ENCODE data around the gene MX2.

The MX2 gene

GRCh38 chr21:41360072-41360821 lies 1.6 kb upstream of the MX2 start (continued):
- TF ChIP-seq, protein P1, sequence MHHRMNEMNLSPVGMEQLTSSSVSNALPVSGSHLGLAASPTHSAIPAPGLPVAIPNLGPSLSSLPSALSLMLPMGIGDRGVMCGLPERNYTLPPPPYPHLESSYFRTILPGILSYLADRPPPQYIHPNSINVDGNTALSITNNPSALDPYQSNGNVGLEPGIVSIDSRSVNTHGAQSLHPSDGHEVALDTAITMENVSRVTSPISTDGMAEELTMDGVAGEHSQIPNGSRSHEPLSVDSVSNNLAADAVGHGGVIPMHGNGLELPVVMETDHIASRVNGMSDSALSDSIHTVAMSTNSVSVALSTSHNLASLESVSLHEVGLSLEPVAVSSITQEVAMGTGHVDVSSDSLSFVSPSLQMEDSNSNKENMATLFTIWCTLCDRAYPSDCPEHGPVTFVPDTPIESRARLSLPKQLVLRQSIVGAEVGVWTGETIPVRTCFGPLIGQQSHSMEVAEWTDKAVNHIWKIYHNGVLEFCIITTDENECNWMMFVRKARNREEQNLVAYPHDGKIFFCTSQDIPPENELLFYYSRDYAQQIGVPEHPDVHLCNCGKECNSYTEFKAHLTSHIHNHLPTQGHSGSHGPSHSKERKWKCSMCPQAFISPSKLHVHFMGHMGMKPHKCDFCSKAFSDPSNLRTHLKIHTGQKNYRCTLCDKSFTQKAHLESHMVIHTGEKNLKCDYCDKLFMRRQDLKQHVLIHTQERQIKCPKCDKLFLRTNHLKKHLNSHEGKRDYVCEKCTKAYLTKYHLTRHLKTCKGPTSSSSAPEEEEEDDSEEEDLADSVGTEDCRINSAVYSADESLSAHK (tag by site-specific recombination; IDR thresholded peaks at IDR 0.05), result no peak
- no peak for TF ChIP-seq ZNF600 (tag by site-specific recombination; IDR thresholded peaks at IDR 0.05)

DNA sequence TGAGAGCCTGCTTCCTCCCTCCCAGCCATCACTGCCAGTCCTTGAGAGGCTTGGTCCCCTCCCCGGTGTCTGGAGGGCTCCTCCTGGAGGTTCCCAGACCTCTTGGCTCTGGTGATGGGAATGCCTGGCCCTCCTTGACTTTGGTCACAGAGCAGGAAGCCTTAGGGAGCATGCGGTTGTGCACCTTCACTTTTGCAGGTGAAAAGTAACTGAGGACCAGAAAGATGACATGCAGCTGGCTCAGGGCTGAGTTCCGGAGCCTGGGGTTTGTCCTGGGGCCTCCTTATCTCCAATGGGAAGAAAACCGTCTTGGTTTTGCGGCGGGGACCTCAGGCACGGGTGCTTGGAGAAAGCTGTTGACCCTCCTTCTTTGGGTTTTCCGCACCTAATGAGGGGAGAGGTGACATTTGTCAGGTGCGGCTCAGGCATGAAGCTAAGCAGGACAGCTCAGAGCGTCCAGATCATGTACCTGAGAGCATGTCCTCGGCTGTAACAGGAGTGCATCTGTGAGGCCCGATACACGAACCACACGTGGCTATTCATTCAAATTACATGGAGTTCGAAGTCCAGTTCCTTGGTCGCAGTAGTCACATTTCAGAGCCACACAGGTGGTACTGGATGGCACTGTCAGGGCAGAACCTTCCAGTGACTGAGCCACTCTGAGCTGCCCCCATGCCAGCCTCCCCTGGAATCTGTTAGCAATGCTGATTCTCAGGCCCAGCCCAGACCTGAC lies 608 bp upstream of the MX2 start:
- ChIA-PET CTCF (interaction anchor here (0.5 to 0.6 kb wide), 3 partner anchors 15 to 88 kb away, joined by 3 to 4 read pairs (median 3); no protein-coding TSS in a partner anchor), POLR2A (no interaction called here)
- H3K4me3 ChIP-seq (ENCODE audit: low read depth, low read length), result no peak overlapping the region
- no peaks in the 10 kb centered on the region for H3K36me3 ChIP-seq (ENCODE audit: control insufficient read depth in 2 of 2, insufficient read depth in 1 of 2, low read length in 2 of 2)
- H3K4me1 ChIP-seq (ENCODE audit: control insufficient read depth, insufficient read depth, low read length), result no peaks in the 10 kb centered on the region
- H3K9me3 ChIP-seq (ENCODE audit: control insufficient read depth, insufficient read depth, low read depth, low read length), result no peaks in the 10 kb centered on the region
- no peak overlapping the region for H3K27ac ChIP-seq (ENCODE audit: extremely low read depth, low read depth, low read length)
- TF ChIP-seq ZXDB (tag by site-specific recombination; IDR thresholded peaks at IDR 0.05) (no peak), ZNF600 (tag by site-specific recombination; IDR thresholded peaks at IDR 0.05) (no peak), ZNF501 (tag by site-specific recombination; IDR thresholded peaks at IDR 0.05) (no peak), ZBTB21 (tag by site-specific recombination; IDR thresholded peaks at IDR 0.05) (no peak), KLF17 (tag by site-specific recombination; IDR thresholded peaks at IDR 0.05) (no peak)

GRCh38 chr21:41362605-41363369 lies 960 bp downstream of the MX2 start:
- Histone ChIP-seq H3K36me3 (ENCODE audit: control insufficient read depth in 2 of 2, insufficient read depth in 1 of 2, low read length in 2 of 2) (no peaks in the 10 kb centered on the region), H3K27ac (ENCODE audit: extremely low read depth, low read depth, low read length) (no peak overlapping the region), H3K4me3 (ENCODE audit: low read depth, low read length) (no peak overlapping the region), H3K9me3 (ENCODE audit: control insufficient read depth, insufficient read depth, low read depth, low read length) (no peaks in the 10 kb centered on the region), H3K4me1 (ENCODE audit: control insufficient read depth, insufficient read depth, low read length) (no peaks in the 10 kb centered on the region)
- no peak for TF ChIP-seq ZNF558 (tag by site-specific recombination; IDR thresholded peaks at IDR 0.05)
- no peak for TF ChIP-seq MEIS1 (CRISPR knock-in tag; IDR thresholded peaks at IDR 0.05; ENCODE audit: borderline replicate concordance)
- TF ChIP-seq ZNF670 (tag by site-specific recombination; IDR thresholded peaks at IDR 0.05; ENCODE audit: low read depth), result no peak
- no peak for TF ChIP-seq ZNF830 (tag by site-specific recombination; IDR thresholded peaks at IDR 0.05; ENCODE audit: low read depth)
- no peak for TF ChIP-seq KLF10 (tag by site-specific recombination; IDR thresholded peaks at IDR 0.05)
- no peak for TF ChIP-seq ZBTB21 (tag by site-specific recombination; IDR thresholded peaks at IDR 0.05)
- TF ChIP-seq, protein P1 (tag by site-specific recombination; IDR thresholded peaks at IDR 0.05), result no peak
- no peak for TF ChIP-seq ZBTB44 (tag by site-specific recombination; IDR thresholded peaks at IDR 0.05)
- TF ChIP-seq, protein P2, sequence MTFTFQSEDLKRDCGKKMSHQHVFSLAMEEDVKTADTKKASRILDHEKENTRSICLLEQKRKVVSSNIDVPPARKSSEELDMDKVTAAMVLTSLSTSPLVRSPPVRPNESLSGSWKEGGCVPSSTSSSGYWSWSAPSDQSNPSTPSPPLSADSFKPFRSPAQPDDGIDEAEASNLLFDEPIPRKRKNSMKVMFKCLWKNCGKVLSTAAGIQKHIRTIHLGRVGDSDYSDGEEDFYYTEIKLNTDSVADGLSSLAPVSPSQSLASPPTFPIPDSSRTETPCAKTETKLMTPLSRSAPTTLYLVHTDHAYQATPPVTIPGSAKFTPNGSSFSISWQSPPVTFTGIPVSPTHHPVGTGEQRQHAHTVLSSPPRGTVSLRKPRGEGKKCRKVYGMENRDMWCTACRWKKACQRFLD (tag by site-specific recombination; IDR thresholded peaks at IDR 0.05), result no peak
- no peak for TF ChIP-seq BCL11A (tag by site-specific recombination; IDR thresholded peaks at IDR 0.05; ENCODE audit: low read depth)
- no peak for TF ChIP-seq FEZF1 (tag by site-specific recombination; IDR thresholded peaks at IDR 0.05)
- no peak for TF ChIP-seq ZBTB49 (tag by site-specific recombination; IDR thresholded peaks at IDR 0.05; ENCODE audit: low read depth)
- no peak for TF ChIP-seq ZNF747 (tag by site-specific recombination; IDR thresholded peaks at IDR 0.05)
- TF ChIP-seq ZFP41 (tag by site-specific recombination; IDR thresholded peaks at IDR 0.05; ENCODE audit: borderline replicate concordance), result no peak
- ChIA-PET CTCF (no interaction called here), POLR2A (no interaction called here)
